ENCODE results near the gene SPIRE1.

GRCh38 chr18:12630136-12630535 is 27.8 kb downstream of the SPIRE1 start:
- TF ChIP-seq, protein P1, sequence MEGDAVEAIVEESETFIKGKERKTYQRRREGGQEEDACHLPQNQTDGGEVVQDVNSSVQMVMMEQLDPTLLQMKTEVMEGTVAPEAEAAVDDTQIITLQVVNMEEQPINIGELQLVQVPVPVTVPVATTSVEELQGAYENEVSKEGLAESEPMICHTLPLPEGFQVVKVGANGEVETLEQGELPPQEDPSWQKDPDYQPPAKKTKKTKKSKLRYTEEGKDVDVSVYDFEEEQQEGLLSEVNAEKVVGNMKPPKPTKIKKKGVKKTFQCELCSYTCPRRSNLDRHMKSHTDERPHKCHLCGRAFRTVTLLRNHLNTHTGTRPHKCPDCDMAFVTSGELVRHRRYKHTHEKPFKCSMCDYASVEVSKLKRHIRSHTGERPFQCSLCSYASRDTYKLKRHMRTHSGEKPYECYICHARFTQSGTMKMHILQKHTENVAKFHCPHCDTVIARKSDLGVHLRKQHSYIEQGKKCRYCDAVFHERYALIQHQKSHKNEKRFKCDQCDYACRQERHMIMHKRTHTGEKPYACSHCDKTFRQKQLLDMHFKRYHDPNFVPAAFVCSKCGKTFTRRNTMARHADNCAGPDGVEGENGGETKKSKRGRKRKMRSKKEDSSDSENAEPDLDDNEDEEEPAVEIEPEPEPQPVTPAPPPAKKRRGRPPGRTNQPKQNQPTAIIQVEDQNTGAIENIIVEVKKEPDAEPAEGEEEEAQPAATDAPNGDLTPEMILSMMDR (IDR thresholded peaks at IDR 0.05): no peak
- TF ChIP-seq POLR2A (IDR thresholded peaks at IDR 0.05): no peak
